SK-N-SH (cell line): ENCODE results near the gene DDX52. TPM values are rescaled to one million over a fixed set of nuclear protein-coding genes. Genes with fewer than 3 reads are reported as not detected.

ENCODE experiments used
- CTCF ChIA-PET: fragments of 300-600, 350-600 bp; formaldehyde crosslinking; extraction: SDS; loops from one replicate; lab custom pipeline; 2021; lab: Yijun Ruan, JAX
- POLR2A ChIA-PET: fragments of 350-600 bp; sonication (Branson Sonifier 250); formaldehyde crosslinking; extraction: SDS; loops from one replicate; lab custom pipeline; 2020; ENCODE audit warnings: antibody characterized with exemption, inconsistent platforms; lab: Yijun Ruan, JAX
- DNase-seq: peaks from one replicate; pipeline ENCODE4 v3.0.0; 2012
- H2AFZ ChIP-seq: fragments of 200-600 bp; sonication (generic); 2 replicates; pipeline ENCODE4 v1.8.1; 2016; ENCODE audit warnings: antibody characterized with exemption, mild to moderate bottlenecking, low read depth
- H3F3A ChIP-seq: fragments of 200-600 bp; sonication (generic); replicated peaks from 2 replicates; pipeline ENCODE3; 2016; ENCODE audit warnings: antibody characterized with exemption, mild to moderate bottlenecking; ENCODE audit not compliant: insufficient read depth
- H3K27ac ChIP-seq, 2 experiments: fragments of 200-500 bp in 1 of 2; fragments of 200-600 bp in 1 of 2; sonication (Bioruptor generic) in 1 of 2; sonication (generic), shearing (Covaris generic) in 1 of 2; 2 replicates each; pipeline versions ENCODE4 v1.5.1 to v1.6.1; 2014 to 2016; ENCODE audit warnings: low read depth in 2 of 2, inconsistent platforms in 1 of 2, low read length in 1 of 2, mild to moderate bottlenecking in 1 of 2, mixed read lengths in 1 of 2
- H3K27me3 ChIP-seq: fragments of 200-600 bp; sonication (generic), shearing (Covaris generic); 2 replicates; pipeline ENCODE4 v1.6.1; 2016; ENCODE audit warnings: mixed run types; ENCODE audit not compliant: insufficient read depth
- H3K36me3 ChIP-seq, 2 experiments: fragments of 200-500 bp in 1 of 2; fragments of 200-600 bp in 1 of 2; sonication (Bioruptor generic) in 1 of 2; sonication (generic) in 1 of 2; replicated peaks in 1 of 2; 2 replicates each; pipeline versions ENCODE3 to v1.5.1; 2014 to 2016; ENCODE audit warnings: low read length in 1 of 2, mild to moderate bottlenecking in 1 of 2; ENCODE audit not compliant: insufficient read depth in 2 of 2, control insufficient read depth in 1 of 2
- H3K4me1 ChIP-seq, 2 experiments: fragments of 200-500 bp in 1 of 2; fragments of 200-600 bp in 1 of 2; sonication (Bioruptor generic) in 1 of 2; sonication (generic), shearing (Covaris generic) in 1 of 2; 2 replicates each; pipeline versions ENCODE4 v1.5.1 to v1.6.1; 2014 to 2016; ENCODE audit warnings: low read depth in 1 of 2, low read length in 1 of 2, mixed run types in 1 of 2; ENCODE audit not compliant: insufficient read depth in 2 of 2, control insufficient read depth in 1 of 2
- H3K4me2 ChIP-seq: fragments of 200-600 bp; sonication (generic), shearing (Covaris generic); 2 replicates; pipeline ENCODE4 v1.6.1; 2017; ENCODE audit warnings: mixed run types
- H3K4me3 ChIP-seq, 2 experiments: fragments of 200-500 bp in 1 of 2; fragments of 200-600 bp in 1 of 2; sonication (Bioruptor generic) in 1 of 2; sonication (generic), shearing (Covaris generic) in 1 of 2; 2 replicates each; pipeline versions ENCODE4 v1.5.1 to v1.8.1; 2014 to 2016; ENCODE audit warnings: low read depth in 2 of 2, inconsistent platforms in 1 of 2, low read length in 1 of 2, mild to moderate bottlenecking in 1 of 2, mixed read lengths in 1 of 2, moderate library complexity in 1 of 2
- H3K79me2 ChIP-seq: fragments of 200-600 bp; sonication (generic); 2 replicates; pipeline ENCODE4 v1.8.1; 2017; ENCODE audit warnings: mild to moderate bottlenecking; ENCODE audit not compliant: insufficient read depth
- H3K9ac ChIP-seq: fragments of 200-600 bp; sonication (generic); 2 replicates; pipeline ENCODE4 v1.6.1; 2017; ENCODE audit warnings: mixed run types
- H3K9me2 ChIP-seq: fragments of 200-600 bp; sonication (generic); 2 replicates; pipeline ENCODE4 v1.6.1; 2017; ENCODE audit warnings: mixed run types
- H3K9me3 ChIP-seq: fragments of 200-600 bp; sonication (generic); 2 replicates; pipeline ENCODE4 v1.6.1; 2017; ENCODE audit warnings: mixed run types, mild to moderate bottlenecking, moderate library complexity
- H4K20me1 ChIP-seq: fragments of 200-600 bp; sonication (generic); 2 replicates; pipeline ENCODE4 v1.6.1; 2017; ENCODE audit warnings: mild to moderate bottlenecking, mixed run types; ENCODE audit not compliant: insufficient read depth
- EP300 ChIP-seq, 2 experiments: IDR thresholded peaks; 2 replicates each; pipeline versions ENCODE4 v1.4.0 to v1.6.1; 2012; ENCODE audit warnings: borderline replicate concordance in 1 of 2, low read depth in 1 of 2, low read length in 1 of 2
- FOSL2 ChIP-seq: IDR thresholded peaks from 2 replicates; pipeline ENCODE4 v1.4.0; 2012; ENCODE audit warnings: low read depth, mild to moderate bottlenecking, moderate library complexity, borderline replicate concordance
- GABPA ChIP-seq: IDR thresholded peaks from 2 replicates; pipeline ENCODE4 v1.4.0; 2012; ENCODE audit warnings: low read depth, mild to moderate bottlenecking
- JUND ChIP-seq: IDR thresholded peaks from 2 replicates; pipeline ENCODE4 v1.4.0; 2012
- MXI1 ChIP-seq: IDR thresholded peaks from 2 replicates; pipeline ENCODE4 v1.6.1; 2012; ENCODE audit warnings: mild to moderate bottlenecking, low read depth, low read length, improper control_type of control experiment
- NFIC ChIP-seq: IDR thresholded peaks from 2 replicates; pipeline ENCODE4 v1.4.0; 2012; ENCODE audit warnings: borderline replicate concordance
- NRF1 ChIP-seq: IDR thresholded peaks from 2 replicates; pipeline ENCODE4 v1.6.1; 2012; ENCODE audit warnings: low read depth, mild to moderate bottlenecking, low read length
- RXRA ChIP-seq: IDR thresholded peaks from 2 replicates; pipeline ENCODE4 v1.4.0; 2012; ENCODE audit warnings: low read depth, mild to moderate bottlenecking, borderline replicate concordance
- SMC3 ChIP-seq: IDR thresholded peaks from 2 replicates; pipeline ENCODE4 v1.6.1; 2012; ENCODE audit warnings: low read depth, low read length, improper control_type of control experiment
- TEAD4 ChIP-seq: IDR thresholded peaks from 2 replicates; pipeline ENCODE4 v1.4.0; 2012; ENCODE audit warnings: mild to moderate bottlenecking, borderline replicate concordance; ENCODE audit not compliant: insufficient read depth
- WGBS: methylation state at CpG from one replicate; pipeline ENCODE4 v1.1.6; 2017; ENCODE audit warnings: low lambda C conversion rate; 5-methylcytosine and 5-hydroxymethylcytosine counted together
- polyA plus RNA-seq, 3 experiments: library from polyadenylated mRNA; depleted of rRNA; stranded (reverse); fragments of >200 nt; gene quantifications; 2 replicates each; pipeline ENCODE4 v1.2.3, GENCODE V29; 2012
- TF ChIP-seq, protein P1 (sequence below): IDR thresholded peaks from 2 replicates; pipeline ENCODE4 v1.4.0; 2012; ENCODE audit warnings: low read depth
- TF ChIP-seq, protein P2 (sequence below): IDR thresholded peaks from 2 replicates; pipeline ENCODE4 v1.6.1; 2012; ENCODE audit warnings: mild to moderate bottlenecking, low read depth, low read length, moderate library complexity
- TF ChIP-seq, protein P3 (sequence below): fragments of 200-600 bp; sonication (generic); IDR thresholded peaks from 2 replicates; pipeline ENCODE4 v1.6.1; 2017; ENCODE audit warnings: antibody characterized with exemption, mild to moderate bottlenecking, moderate library complexity
- TF ChIP-seq, protein P4 (sequence below): fragments of 150-350 bp; IDR thresholded peaks from 2 replicates; pipeline ENCODE4 v1.6.1; 2017; ENCODE audit warnings: antibody characterized with exemption, low read length, low read depth, borderline replicate concordance
- TF ChIP-seq, protein P5 (sequence below): fragments of 150-350 bp; IDR thresholded peaks from 2 replicates; pipeline ENCODE4 v1.6.1; 2016; ENCODE audit warnings: mild to moderate bottlenecking, low read depth, low read length

Gene DDX52
- polyA plus RNA-seq, 1 of the 3 experiments (the other 2 are of a cell fraction) = 7.3 TPM

DNA sequence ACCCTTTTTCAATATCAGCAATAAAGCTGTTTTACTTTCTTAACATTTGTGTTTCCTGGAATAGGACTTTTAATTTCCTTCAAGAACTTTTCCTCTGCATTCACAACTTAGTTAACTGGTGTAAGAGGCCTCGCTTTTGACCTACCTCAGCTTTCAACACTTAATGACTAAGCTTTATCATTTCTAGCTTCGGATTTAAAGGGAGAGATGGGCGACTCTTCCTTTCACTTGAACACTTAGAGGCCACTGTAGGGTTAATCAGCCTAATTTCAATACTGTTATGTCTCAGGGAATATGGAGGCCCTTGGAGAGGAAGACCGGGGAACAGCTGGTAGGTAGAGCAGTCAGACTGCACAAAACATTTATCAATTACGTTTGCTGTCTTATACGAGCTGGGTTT lies 38.7 kb downstream of the DDX52 start:
- CTCF ChIA-PET = no interaction called here
- no peak overlapping the region for H3K9ac ChIP-seq
- DNase-seq = no peak
- H3K9me3 ChIP-seq = no peaks in the 10 kb centered on the region
- no peaks in the 10 kb centered on the region for H3K9me2 ChIP-seq
- H2AFZ ChIP-seq = no peak overlapping the region
- TF ChIP-seq GABPA = no peak
- no peak for TF ChIP-seq RXRA
- TF ChIP-seq, protein P1, sequence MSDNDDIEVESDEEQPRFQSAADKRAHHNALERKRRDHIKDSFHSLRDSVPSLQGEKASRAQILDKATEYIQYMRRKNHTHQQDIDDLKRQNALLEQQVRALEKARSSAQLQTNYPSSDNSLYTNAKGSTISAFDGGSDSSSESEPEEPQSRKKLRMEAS = no peak
- TF ChIP-seq NRF1 = no peak
- TF ChIP-seq NFIC = no peak
- no peak for TF ChIP-seq EP300 (IDR thresholded peaks at IDR 0.05; ENCODE audit: borderline replicate concordance in 1 of 2, low read depth in 1 of 2, low read length in 1 of 2)
- TF ChIP-seq, protein P2, sequence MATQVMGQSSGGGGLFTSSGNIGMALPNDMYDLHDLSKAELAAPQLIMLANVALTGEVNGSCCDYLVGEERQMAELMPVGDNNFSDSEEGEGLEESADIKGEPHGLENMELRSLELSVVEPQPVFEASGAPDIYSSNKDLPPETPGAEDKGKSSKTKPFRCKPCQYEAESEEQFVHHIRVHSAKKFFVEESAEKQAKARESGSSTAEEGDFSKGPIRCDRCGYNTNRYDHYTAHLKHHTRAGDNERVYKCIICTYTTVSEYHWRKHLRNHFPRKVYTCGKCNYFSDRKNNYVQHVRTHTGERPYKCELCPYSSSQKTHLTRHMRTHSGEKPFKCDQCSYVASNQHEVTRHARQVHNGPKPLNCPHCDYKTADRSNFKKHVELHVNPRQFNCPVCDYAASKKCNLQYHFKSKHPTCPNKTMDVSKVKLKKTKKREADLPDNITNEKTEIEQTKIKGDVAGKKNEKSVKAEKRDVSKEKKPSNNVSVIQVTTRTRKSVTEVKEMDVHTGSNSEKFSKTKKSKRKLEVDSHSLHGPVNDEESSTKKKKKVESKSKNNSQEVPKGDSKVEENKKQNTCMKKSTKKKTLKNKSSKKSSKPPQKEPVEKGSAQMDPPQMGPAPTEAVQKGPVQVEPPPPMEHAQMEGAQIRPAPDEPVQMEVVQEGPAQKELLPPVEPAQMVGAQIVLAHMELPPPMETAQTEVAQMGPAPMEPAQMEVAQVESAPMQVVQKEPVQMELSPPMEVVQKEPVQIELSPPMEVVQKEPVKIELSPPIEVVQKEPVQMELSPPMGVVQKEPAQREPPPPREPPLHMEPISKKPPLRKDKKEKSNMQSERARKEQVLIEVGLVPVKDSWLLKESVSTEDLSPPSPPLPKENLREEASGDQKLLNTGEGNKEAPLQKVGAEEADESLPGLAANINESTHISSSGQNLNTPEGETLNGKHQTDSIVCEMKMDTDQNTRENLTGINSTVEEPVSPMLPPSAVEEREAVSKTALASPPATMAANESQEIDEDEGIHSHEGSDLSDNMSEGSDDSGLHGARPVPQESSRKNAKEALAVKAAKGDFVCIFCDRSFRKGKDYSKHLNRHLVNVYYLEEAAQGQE = no peak
- no peak for TF ChIP-seq SMC3
- TF ChIP-seq, protein P3, sequence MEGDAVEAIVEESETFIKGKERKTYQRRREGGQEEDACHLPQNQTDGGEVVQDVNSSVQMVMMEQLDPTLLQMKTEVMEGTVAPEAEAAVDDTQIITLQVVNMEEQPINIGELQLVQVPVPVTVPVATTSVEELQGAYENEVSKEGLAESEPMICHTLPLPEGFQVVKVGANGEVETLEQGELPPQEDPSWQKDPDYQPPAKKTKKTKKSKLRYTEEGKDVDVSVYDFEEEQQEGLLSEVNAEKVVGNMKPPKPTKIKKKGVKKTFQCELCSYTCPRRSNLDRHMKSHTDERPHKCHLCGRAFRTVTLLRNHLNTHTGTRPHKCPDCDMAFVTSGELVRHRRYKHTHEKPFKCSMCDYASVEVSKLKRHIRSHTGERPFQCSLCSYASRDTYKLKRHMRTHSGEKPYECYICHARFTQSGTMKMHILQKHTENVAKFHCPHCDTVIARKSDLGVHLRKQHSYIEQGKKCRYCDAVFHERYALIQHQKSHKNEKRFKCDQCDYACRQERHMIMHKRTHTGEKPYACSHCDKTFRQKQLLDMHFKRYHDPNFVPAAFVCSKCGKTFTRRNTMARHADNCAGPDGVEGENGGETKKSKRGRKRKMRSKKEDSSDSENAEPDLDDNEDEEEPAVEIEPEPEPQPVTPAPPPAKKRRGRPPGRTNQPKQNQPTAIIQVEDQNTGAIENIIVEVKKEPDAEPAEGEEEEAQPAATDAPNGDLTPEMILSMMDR = no peak
- no peak for TF ChIP-seq TEAD4
- TF ChIP-seq, protein P4, sequence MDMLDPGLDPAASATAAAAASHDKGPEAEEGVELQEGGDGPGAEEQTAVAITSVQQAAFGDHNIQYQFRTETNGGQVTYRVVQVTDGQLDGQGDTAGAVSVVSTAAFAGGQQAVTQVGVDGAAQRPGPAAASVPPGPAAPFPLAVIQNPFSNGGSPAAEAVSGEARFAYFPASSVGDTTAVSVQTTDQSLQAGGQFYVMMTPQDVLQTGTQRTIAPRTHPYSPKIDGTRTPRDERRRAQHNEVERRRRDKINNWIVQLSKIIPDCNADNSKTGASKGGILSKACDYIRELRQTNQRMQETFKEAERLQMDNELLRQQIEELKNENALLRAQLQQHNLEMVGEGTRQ = no peak
- TF ChIP-seq FOSL2 = no peak
- TF ChIP-seq MXI1 = no peak
- TF ChIP-seq JUND = no peak
- TF ChIP-seq, protein P5, sequence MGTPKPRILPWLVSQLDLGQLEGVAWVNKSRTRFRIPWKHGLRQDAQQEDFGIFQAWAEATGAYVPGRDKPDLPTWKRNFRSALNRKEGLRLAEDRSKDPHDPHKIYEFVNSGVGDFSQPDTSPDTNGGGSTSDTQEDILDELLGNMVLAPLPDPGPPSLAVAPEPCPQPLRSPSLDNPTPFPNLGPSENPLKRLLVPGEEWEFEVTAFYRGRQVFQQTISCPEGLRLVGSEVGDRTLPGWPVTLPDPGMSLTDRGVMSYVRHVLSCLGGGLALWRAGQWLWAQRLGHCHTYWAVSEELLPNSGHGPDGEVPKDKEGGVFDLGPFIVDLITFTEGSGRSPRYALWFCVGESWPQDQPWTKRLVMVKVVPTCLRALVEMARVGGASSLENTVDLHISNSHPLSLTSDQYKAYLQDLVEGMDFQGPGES = no peak
- TF ChIP-seq, all 33 proteins: peak for 0
- Histone ChIP-seq H3K79me2 (peaks cover 92% of the 10 kb centered on the region), H4K20me1 (no peaks in the 10 kb centered on the region; the same call in 1 of the 2 replicates), H3K4me2 (no peak overlapping the region), H3K36me3 (peaks cover 18 to 45% of the 10 kb centered on the region in 2 experiments), H3F3A (peaks cover 4% of the 10 kb centered on the region), H3K27ac (no peak overlapping the region), H3K4me1 (peaks cover 0 to 6% of the 10 kb centered on the region in 2 experiments; a peak in 3 of 4 replicates), H3K4me3 (no peak overlapping the region), H3K27me3 (no peaks in the 10 kb centered on the region)
- POLR2A ChIA-PET = interaction anchor here (0.6 kb wide), 1 partner anchor 49 kb away, joined by 3 read pairs; no protein-coding TSS in a partner anchor
- WGBS = 95% methylated on average over 6 of the region's 6 CpGs
